HG02571 (cell line): ENCODE results near the gene HEMK1.

Experiments
- ATAC-seq: cut with Tn5 transposase; IDR thresholded peaks from one replicate; pipeline ENCODE4 v1.9.1; 2021; ENCODE audit warnings: mild to moderate bottlenecking, moderate library complexity; ENCODE audit not compliant: unreplicated experiment

HEMK1 gene

GRCh38 chr3:50612234-50612882 is 43.0 kb downstream of the HEMK1 start:
- peak; percentile 2 for ATAC-seq

DNA sequence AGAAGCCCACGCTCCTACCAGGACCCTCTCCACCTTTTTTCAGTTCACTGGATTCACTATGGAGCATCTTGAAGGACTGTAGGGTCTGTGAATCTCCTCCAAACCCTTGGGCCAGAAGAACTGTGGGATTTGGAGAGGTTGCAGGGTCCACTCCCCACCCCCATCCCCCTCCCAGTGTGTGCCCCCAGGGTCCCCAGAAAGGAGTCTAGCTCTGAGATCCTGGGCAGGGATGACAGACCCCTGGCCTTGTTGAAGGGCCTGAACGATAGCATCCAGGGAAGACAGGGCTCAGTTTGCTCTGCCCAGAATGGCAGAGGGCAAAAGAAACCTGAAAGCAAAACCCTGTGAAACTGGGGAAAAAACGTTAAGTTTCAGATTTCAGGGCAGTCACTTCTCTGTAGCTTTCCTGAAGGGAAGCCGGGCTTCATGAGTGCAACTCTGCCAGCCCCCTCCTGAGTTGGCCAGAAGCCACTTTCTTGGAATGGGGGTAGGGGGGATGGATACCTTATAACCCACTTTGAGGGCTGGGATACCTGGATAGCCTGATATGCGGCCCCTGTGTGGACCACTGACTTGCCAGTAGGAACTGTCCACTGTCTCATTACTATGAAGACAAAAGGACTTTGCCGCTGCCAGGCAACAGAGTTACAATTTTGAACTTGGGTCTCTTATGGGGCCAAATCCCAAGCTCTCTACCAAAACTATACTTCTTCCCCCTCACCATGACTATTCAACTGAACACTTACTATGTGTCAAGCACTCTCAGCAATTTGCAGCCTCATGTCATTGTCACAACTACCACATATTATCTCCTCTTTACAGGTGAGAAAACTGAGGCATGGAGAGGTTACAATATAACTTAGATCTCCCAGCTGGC is 43.9 kb downstream of the HEMK1 start:
- no peak for ATAC-seq

DNA sequence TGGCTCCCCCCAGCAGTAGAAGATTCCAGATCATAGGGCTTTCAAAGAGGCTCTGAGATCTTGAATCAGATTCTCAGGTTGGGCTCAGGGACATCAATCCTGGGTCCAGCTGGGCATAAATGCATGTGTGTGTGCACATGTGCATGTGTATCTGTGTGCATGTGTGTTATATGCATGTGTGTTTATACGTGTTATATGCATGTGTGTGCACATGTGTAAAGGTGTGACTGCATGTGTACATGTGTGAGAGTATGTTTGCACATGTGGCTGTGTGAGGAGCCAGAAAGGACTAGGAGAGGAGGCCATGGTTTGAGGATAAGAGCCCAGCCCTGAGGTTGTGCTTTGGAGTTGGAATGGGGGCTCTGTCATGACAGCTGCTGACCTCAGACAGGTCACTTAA is 45.9 kb downstream of the HEMK1 start:
- no peak for ATAC-seq

- ATAC-seq = peak; percentile 18
Observed at GRCh38 chr3:50616003-50616769, 46.9 kb downstream of the HEMK1 start.

- ATAC-seq = peak; percentile 67
Observed at GRCh38 chr3:50616770-50617095, 47.4 kb downstream of the HEMK1 start.

DNA sequence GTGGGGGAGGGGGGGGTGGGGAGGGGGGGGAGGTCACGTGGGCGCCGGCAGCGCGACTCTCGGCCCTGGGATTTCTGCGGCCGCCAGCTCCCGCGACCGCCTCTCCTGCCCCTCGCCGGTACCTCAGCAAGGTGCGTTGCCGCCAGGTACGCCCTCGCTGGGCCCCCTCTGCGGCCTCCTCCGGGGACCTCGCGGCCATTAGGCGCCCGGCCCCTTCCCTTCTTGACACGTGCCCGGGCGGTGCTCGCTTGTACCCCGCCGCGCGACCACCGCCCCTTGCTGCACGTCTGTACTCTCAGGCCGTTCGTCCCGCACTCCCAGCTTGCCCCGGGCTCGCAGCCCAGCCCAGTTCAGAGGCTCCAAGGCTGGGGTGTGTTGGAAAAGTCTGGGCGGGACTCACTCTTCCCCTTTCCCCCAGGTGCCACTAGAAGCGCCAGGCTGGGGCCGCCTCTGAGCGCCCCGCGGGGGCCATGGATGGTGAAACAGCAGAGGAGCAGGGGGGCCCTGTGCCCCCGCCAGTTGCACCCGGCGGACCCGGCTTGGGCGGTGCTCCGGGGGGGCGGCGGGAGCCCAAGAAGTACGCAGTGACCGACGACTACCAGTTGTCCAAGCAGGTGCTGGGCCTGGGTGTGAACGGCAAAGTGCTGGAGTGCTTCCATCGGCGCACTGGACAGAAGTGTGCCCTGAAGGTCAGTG is 47.9 kb downstream of the HEMK1 start, which contains the start of gene MAPKAPK3:
MAPKAPK3 (plus strand) TSS at position 56 of the 696 bp plus-strand sequence; CDS start at position 471, 415 bp downstream.
- ATAC-seq = peak; percentile 13

- ATAC-seq = no peak
Observed at GRCh38 chr3:50617911-50618481, 48.7 kb downstream of the HEMK1 start.

GRCh38 chr3:50620420-50620819 is 51.1 kb downstream of the HEMK1 start:
- ATAC-seq = no peak

DNA sequence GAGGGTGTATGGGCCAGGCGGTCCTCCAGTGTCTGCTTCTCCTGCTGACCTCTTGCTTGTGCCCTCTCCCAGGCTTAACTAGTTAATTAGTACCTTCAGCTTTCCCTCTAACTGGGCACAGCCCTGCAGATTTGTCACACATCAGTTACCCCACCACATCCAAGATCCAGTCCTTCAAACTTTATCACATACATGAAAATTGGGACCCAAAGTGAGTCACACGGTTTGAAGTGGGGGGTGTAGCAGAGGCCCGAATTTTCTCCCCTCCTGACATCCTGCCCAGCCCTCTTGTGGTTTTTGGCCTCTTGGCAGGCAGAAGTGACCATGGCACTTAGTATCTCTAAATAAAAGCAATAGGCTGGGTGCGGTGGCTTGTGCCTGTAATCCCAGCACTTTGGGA is 51.5 kb downstream of the HEMK1 start:
- ATAC-seq = no peak

DNA sequence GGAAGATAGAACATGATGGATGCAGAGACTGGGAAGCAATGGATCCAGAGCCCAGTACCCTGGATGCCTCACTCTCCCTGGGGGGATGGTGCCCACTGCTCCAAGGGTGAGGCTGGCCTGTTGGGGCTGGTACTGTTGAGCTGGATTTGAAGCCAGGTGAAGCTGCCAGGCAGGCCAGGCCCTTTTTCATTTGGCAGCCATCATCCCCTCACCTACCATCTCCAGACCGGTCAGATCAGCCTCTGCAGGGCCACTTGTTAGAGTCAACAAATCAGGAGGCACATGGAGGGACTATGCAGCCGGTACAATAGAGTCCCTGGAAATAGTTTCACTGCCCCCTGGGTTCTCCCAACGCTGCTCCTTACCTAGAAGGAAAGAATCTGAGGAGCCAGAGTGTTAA is 53.6 kb downstream of the HEMK1 start:
- ATAC-seq = no peak

DNA sequence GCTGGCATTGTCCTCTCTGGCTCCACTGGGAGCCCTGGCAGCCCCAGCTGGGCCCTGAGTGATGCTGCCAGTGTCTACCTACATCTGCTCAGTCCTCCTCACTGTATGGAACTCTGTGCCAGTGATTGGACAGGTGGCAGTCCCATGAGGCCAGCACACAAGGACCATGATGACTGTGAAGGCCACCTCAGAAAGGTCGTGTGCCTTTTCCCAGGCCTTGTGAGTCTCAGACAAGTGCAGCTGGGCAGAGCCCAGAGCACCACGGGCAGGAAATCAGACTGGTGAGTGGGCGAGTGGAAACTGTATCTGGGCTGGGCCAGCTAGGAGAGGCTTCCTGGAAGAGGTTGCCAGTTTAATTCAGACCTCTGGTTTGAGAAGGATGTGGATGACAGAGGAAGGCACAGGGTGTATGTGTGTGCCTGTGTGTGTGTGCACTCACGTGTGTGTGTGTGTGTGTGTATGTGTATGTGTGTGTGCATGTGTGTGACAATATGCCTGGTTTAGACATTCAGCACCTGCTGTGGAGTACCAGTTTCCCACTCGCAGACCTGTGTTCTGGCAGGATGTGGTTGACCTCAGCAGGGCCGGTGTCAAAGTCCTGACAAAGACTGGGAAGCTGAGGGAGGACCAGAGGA is 54.6 kb downstream of the HEMK1 start:
- peak; percentile 56 for ATAC-seq

GRCh38 chr3:50624634-50625033 is 55.3 kb downstream of the HEMK1 start:
- no peak for ATAC-seq

- ATAC-seq = no peak
Observed at GRCh38 chr3:50625231-50626182, 56.2 kb downstream of the HEMK1 start.

DNA sequence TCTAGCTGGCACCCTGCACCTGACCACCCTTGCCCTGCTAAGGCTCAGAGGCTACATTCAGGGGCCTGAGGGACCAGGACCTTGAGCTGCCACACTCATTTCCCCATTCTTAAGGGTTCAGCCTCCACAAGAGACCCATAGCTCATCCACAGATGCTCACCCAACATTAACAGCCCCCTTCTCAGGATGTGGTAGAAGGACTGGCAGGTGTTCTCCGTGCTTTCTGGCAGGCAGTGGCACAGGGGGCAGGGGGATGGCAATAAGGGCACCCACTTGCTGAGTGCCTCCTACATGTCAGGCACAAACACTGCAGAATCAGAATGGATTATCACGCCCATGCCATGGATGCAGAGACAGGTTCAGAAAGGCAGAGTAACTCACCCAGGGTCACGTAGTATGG is 57.1 kb downstream of the HEMK1 start:
- ATAC-seq = no peak

GRCh38 chr3:50627407-50628051 is 58.2 kb downstream of the HEMK1 start:
- ATAC-seq = no peak

DNA sequence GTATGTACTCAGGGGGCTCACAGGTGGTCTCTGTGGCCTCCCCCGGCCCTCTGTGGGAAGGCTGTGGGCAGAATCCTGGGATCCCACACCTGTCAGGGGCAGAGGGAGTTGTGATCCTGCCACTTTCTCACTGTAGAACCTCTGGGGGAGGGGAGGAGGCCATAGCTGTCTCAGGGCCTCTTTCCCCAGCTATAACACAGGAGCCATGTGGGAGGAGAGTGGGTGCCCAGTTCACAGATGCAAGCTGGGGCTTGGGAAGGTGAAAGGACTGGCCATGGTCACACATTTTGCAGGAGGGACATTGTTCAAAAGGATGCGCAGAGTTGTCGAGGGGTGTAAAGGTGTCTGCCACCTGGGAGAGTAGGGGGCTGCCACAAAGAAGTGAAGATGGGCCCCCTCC is 59.3 kb downstream of the HEMK1 start:
- no peak for ATAC-seq

- no peak for ATAC-seq
Observed at GRCh38 chr3:50630394-50630793, 61.1 kb downstream of the HEMK1 start.

- no peak for ATAC-seq
Observed at GRCh38 chr3:50630877-50631276, 61.6 kb downstream of the HEMK1 start.

DNA sequence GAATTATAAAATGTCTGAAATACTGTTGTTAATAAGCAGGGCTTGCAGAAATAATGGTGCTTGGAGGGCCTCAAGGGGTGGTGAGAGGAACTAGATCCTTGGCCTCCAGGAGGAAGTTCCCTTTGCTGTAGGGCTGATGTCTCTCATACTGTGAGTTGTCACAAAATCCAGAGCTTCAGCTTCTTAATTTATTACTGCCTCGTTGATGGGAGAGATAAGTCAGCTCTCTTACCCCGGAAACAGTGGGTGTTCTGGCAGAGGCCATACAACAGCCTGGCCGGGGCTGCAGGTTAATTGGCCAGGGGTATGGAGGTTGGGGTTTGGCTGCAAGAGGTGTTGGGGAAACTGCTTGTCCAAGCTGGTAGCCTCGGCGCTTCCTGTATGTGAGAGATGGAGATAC is 63.1 kb downstream of the HEMK1 start:
- ATAC-seq = no peak
